ENCODE data around the gene SEMA3F. TPM values are rescaled to one million over a fixed set of nuclear protein-coding genes. Genes with fewer than 3 reads are reported as not detected.
"Not testable (repeated sequence)": the region's sequence is repeated elsewhere in the genome, so short reads cannot be mapped to it uniquely, and the experiment has no call there.

Gene SEMA3F
- total RNA-seq, 1 donor from 2014 or later: 4.0 TPM

DNA sequence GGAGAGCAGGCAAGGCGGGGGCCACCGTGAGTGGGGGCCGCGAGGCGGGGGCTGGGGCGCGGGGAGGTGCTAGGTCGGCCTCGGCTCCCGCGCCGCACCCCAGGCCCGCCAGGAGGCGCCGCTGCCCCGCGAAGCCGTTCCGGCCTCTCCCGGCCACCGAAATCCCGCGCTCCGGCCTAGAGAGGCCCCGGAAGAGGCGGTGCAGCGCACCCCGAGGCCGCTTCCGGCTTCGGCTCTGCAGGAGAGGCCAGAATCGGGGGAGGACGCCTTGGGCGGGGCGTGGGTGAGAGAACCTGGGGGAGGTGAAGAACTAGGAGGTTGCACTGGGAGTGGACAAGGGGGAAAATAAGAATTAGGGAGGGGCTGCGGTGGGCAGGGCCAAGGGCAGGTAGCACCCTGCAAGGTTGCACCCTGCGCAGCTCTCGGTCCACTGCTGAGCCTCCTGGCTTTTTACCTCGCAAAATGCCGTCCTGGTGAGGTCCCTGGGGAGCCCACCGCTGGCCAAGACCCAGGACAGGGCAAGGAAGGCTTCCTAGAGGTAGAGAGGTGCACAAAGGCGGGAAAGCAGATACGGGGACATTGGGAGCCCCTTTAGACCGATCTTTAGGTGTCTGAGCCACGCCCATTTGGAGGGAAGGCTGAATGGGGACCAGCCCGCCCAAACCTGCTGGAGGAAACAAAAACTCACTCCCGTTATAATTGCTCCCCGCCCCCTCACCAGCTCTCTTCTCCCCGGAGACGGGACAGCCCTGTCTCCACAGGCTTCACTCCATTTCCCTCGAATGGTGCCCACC is 72.5 kb downstream of the SEMA3F start:
- DNase-seq (ENCODE audit: low spot score): peak; percentile 93
- ATAC-seq: peak; percentile 90

DNA sequence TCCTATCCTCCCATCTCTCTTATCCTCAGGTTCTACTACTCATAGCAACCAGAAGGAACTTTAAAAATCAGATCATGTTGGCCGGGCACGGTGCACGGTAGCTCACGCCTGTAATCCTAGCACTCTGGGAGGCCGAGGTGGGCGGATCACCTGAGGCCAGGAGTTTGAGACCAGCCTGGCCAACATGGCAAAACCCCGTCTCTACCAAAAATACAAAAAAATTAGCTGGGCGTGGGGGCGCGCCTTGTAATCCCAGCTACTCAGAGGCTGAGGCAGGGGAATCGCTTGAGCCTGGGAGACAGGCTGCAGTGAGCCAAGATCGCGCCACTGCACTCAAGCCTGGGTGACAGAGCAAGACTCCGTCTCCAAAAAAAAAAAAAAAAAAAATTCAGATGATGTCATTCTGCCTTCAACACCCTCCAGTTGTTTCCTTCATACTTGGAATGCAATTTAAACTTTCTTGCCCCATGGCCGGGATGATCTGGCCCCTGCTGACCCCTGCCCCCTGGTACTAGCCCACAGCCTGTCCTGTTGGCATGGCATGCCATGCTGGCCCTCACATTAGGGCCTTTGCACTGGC is 73.2 kb downstream of the SEMA3F start:
- not testable (repeated sequence) for DNase-seq (ENCODE audit: low spot score); ATAC-seq

DNA sequence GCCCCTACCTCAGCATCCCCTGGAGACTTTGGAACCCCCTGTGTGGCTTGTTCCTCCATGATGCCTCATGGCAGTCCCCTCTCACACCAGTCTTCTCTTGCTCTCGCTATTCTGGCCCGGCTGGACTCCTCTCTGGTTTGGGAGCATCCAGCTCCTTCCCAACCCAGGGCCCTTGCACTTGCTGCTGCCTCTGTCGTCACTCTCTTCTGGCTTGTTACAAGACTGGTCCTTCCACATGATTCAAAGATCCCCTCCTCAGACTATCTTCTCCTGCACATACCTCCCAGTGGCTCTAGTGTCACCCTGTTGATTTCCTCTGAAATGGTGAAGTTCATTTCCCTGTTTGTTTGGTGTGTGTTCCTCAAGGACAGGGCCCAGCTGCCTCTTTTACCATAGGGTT is 74.4 kb downstream of the SEMA3F start:
- ATAC-seq: no peak
- no peak for DNase-seq (ENCODE audit: low spot score)

DNA sequence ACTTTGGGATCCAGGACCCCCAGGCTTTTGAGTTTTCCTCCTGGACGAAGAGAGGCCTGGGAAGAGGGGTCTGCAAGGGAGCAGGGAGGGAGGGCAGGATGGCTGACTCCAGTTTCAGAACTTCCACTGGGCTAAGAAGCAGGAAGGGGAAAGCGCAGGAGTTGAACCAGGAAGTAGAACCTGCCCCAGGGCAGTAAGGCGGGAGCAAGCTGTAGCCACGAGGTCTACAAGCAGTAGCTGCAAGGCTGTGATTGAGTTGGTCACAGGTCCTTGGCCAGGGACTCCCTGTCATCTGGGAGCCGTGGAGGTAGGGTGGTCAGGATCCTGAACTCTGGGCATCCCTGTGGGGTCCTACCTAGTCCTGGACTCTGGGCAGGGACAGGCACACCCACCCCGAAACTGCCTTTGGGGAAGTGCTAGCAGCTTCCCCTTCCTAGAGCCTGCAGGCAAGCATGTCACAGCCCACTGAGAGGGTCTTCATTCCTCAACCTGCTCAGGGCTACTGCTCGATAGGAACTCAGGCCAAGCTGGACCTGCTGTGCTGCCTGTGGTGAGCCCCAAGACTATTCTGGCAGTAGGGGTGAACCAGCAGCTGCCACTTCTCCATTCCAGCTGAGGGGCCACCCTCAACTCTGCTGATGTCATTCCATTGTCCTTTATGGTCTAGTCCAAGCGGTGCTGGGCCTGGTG is 75.1 kb downstream of the SEMA3F start:
- ATAC-seq: no peak
- DNase-seq (ENCODE audit: low spot score): no peak

DNA sequence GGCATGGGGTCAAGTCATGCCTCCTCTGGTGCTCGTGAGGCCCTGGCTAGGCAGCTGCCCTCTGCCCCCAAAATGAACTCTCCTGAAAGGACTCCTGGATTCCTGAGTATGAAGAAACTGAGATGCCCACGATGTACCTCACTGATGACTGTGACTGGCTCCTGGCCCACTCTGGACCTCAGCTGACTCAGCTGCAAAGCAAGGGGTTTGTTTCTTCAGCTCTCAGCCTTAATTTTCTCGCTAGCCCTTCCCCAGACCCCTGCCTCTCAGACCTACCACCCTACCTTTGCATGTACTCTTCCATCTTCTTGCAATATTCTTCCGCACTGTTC is 75.6 kb downstream of the SEMA3F start:
- DNase-seq (ENCODE audit: low spot score) (no peak), ATAC-seq (no peak)

DNA sequence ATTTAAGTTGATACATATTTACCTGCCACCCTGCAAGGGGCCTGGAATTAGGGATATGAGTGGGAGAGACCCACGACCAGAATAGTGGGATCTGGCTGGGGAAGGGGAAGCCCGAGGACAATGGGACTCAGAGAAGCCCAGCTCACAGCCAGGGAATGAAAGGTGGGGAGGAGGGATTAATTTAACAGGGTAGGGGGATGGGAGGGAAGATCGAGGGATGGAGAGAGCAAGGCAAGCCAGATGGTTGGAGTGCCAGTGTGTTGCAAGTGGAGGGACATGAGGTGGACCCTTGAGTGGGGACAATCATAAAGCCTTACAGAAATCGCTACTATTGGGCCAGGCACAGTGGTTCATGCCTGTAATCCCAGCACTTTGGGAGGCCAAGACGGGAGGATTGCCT is 76.5 kb downstream of the SEMA3F start:
- DNase-seq (ENCODE audit: low spot score) (no peak), ATAC-seq (no peak)

DNA sequence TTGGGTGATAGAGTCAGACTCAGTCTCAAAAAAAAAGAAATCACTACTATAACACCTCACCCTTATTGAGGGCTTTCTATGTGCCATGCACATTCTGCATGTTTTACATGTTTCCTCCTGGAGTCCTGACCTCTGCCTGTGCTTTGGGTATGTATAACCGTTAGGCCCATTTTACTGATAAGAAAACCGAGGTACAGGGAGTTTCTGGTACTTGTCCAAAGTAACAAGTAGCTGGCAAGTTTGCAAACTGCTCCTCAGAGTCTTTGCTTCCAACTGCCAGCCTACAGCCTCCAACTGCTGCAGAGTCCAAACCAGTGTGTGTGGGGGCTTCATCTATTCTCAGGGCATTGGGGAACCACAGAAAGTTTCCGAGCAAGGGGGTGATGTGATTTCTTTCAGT is 77.2 kb downstream of the SEMA3F start:
- DNase-seq (ENCODE audit: low spot score): no peak
- ATAC-seq: no peak

DNA sequence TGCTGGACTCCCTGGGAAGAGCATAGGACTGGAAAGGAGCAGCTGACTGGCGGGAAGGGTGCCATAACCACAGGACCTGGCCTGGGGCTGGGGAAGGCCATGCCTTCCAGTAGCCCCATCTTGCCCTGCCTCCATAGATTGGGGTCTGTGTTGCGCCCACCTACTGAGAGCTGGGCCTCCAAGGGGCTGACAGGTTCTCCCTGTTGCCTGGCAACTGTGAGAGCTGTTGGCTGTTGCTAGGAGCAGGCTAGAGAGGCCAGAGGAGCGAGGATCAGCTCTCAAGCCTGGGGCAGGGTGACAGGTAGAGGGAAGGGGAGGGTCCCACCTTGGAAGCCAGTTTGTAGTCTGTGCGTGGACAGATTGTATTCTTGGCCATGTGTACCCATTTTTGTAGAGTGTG is 78.1 kb downstream of the SEMA3F start:
- no peak for ATAC-seq
- no peak for DNase-seq (ENCODE audit: low spot score)

DNA sequence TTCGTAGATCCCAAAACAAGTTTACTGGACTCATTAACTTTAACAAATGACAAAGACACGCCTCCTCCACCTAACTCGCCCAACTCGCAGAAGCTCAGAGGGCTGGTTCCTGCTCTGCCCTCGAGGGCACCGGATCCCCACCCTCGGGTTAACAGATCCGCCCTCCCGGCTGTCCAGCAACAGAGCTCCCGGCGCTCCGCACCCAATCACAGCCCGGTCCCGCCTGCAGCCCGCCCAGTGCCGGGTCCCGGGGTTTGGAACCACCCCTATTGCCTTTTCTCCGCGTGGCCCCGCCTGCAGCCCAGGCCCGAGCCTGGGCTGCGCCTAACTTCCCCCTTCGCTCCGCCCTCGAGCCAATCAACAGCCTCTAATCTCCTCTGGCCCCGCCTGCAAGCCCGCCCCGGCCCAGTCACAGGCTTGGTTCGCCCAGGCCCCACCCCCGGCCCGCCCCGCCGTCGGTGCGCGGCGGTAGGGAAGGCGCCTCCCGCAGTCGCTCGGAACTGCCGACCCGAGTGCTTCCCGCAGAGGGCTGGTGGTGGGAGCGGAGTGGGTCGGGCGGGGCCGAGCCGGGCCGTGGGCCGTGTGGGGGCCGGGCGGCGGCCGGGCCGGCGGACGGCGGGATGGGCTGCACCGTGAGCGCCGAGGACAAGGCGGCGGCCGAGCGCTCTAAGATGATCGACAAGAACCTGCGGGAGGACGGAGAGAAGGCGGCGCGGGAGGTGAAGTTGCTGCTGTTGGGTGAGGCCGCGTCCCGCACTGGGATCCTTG is 80.8 kb downstream of the SEMA3F start, which contains the start of gene GNAI2:
GNAI2 (plus strand) TSS at position 489 of the 768 bp plus-strand sequence; CDS start at position 621, 132 bp downstream.
- DNase-seq (ENCODE audit: low spot score) (peak; percentile 99), ATAC-seq (peak; percentile 80)

DNA sequence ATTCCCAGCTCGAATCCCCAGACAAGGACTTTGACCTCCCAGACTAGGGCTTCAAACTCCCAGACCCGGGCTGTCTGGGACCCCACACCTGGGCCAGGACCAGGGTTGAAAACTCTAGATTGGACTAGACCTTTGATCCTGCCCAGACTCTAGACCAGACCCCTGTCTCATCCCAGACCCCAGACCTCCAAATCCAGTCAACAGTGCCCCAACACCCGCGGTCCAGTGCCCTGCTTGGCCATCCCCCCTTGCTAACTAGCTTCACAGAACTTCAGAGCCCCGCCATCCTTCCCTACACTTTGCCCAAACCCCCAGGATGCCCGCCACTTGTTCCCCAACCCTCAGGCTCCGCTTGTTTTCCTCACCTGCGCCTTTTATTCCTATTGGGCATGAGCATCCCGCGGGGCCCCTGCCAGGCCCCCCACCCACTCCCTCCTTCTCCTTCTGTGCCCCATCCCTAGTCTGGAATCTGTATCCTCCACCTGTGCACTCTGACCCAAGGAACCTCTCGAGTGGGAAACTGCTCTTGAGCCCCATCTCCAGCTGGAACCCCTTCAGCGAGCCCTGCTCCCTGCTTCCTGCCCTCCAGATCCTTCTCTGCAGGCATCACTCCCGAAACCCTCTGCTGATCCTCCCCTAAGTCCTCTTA is 81.5 kb downstream of the SEMA3F start:
- DNase-seq (ENCODE audit: low spot score): no peak
- no peak for ATAC-seq

DNA sequence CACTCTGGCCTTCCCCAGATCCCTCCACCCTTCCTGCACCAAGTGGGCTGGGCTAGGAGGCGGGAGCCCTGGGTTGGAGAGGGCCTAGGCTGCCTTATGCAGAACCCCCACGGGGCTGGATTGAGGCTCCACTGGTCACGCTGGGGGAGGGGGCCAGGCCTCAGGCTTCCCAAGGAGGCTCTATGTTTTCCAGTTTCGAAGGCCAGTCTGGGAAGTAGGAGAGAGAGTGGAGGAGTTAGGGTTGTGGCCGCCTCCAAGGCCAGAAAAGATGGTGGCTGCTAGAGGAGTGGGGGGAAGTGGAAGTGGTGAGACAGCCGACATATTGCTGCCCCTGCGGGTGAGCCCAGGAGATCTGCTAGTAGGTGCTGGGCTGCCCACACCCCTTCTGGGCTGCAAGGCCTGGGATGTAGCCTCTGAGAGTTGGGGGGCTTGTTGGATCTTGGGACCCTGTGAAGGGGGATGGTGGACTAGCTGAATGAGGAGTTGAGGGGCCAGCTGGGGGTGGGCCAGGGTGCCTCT is 82.1 kb downstream of the SEMA3F start:
- no peak for ATAC-seq
- no peak for DNase-seq (ENCODE audit: low spot score)

DNA sequence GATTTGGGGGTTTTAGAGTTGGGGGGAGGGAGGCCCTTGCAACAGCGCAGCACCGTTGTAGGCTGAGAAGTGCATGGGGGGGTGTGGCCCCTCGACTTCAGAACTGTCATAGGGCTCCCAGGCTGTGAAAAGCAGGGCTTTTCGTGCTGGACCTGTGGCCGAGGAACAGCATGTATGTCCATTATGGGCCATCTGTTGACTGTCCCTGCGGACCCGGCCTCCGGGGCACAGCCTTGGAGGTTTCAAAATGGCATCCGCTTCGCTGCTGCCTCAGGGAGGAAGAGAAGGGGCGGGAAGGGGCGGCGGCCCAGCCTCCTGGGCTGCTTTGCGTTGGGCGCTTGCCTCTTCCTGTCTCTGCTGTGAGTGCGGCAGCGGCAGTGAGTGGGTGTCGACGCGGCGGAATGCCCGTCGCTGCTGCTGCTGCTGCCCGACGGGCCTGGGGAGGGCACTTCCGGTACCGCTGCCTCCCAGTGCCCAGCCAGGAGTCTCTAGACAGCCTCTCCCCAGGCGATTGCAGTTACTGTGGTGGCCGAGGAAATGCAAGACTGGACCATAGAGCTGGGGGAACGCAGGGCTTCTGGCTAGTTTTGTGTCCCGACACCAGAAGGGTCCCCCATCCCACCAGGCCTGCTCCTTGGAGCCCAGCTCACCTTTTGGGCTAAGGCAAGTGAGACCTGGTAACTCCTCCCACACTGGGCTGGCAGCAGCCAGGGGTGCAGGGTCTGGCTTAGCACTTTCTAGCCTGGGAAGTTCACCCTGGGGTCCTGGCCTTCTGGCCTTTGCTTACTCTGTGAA is 82.8 kb downstream of the SEMA3F start:
- DNase-seq (ENCODE audit: low spot score) (peak; percentile 85), ATAC-seq (peak; percentile 44)

DNA sequence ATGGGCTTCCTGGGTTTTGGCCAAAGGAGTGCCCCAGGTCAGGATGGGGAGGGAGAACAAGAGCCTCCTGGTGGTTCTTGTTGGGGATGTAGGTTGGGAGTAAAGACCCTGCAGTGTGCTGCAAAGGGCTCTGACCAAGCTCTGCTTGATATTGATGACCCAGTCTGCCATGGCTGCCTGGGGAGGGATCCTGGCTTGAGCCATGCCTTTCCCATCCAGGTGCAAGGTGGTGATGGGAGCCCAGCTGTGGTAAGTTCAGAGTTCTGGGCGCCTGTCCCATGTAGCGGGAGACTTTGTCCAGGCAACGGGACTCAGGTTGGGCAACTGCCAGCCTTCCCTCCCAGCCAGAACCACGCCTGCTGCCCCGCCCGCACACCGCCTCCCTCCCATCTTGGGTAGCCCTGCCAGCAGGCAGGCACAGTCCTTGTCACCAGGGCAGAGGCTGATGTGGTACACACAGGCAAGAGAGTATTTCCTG is 83.5 kb downstream of the SEMA3F start:
- peak; percentile 65 for ATAC-seq

More for the DNA sequence above, 83.5 kb downstream of the SEMA3F start:
- peak; percentile 98 for DNase-seq (ENCODE audit: low spot score)

Other genes starting within 250 kb of the SEMA3F start
- gene MON1A, start 225.5 kb upstream of the SEMA3F start, total RNA-seq: 9.4 TPM
- 45.7 TPM for gene RBM6, start 215.2 kb upstream of the SEMA3F start, total RNA-seq
- gene RBM5, start 66.4 kb upstream of the SEMA3F start, total RNA-seq: 50.9 TPM
- 0.08 TPM for gene GNAT1, start 36.3 kb downstream of the SEMA3F start, total RNA-seq
- gene SLC38A3, start 49.9 kb downstream of the SEMA3F start, total RNA-seq: 242 TPM
- gene GNAI2, start 80.9 kb downstream of the SEMA3F start, total RNA-seq: 115 TPM
- gene SEMA3B, start 113.8 kb downstream of the SEMA3F start, total RNA-seq: 5.7 TPM
- not detected for gene LSMEM2, start 123.8 kb downstream of the SEMA3F start, total RNA-seq
- gene IFRD2, start 137.1 kb downstream of the SEMA3F start, total RNA-seq: 63.8 TPM
- gene HYAL3, start 144.1 kb downstream of the SEMA3F start, total RNA-seq: 2.9 TPM
- 4.9 TPM for gene NAA80, start 144.1 kb downstream of the SEMA3F start, total RNA-seq
- 140 TPM for gene HYAL1, start 148.2 kb downstream of the SEMA3F start, total RNA-seq
- gene HYAL2, start 167.4 kb downstream of the SEMA3F start, total RNA-seq: 21.6 TPM
- 15.0 TPM for gene TUSC2, start 172.9 kb downstream of the SEMA3F start, total RNA-seq
- gene RASSF1, start 185.5 kb downstream of the SEMA3F start, total RNA-seq: 6.4 TPM
- 1.7 TPM for gene ZMYND10, start 190.4 kb downstream of the SEMA3F start, total RNA-seq
- gene NPRL2, start 195.5 kb downstream of the SEMA3F start, total RNA-seq: 15.6 TPM
- 17.9 TPM for gene CYB561D2, start 195.5 kb downstream of the SEMA3F start, total RNA-seq
- gene TMEM115, start 204.2 kb downstream of the SEMA3F start, total RNA-seq: 18.7 TPM